Measurements from ENCODE around the gene TEAD3. TPM values are rescaled to one million over a fixed set of nuclear protein-coding genes. Genes with fewer than 3 reads are reported as not detected.

TEAD3 gene
- total and polyA plus RNA-seq, 4 donors = 15.0 to 20.7 (median 18.5) TPM

GRCh38 chr6:35522660-35523658 lies 26.1 kb upstream of the TEAD3 start:
- Histone ChIP-seq H3K9me3 (ENCODE audit: control insufficient read depth in 4 of 4, insufficient read depth in 3 of 4, low read length in 3 of 4) (no peaks in the 10 kb centered on the region), H3K27ac (ENCODE audit: low read depth in 1 of 2, low read length in 1 of 2) (no peak overlapping the region), H3K4me3 (no peak overlapping the region), H3K36me3 (ENCODE audit: control insufficient read depth in 4 of 4, insufficient read depth in 4 of 4, low read length in 4 of 4) (no peaks in the 10 kb centered on the region), H3K9ac (ENCODE audit: insufficient read depth in 1 of 2, low read length in 2 of 2) (peak overlapping the region in 1 of 2 donors; percentile 14), H3K4me1 (ENCODE audit: control insufficient read depth in 5 of 5, insufficient read depth in 5 of 5, low read length in 5 of 5) (no peaks in the 10 kb centered on the region), H3K27me3 (ENCODE audit: control insufficient read depth in 3 of 3, insufficient read depth in 3 of 3, low read length in 2 of 3) (no peaks in the 10 kb centered on the region)
- peak; percentile 89 for TF ChIP-seq CTCF (IDR thresholded peaks at IDR 0.05; ENCODE audit: control extremely low read depth, extremely low read depth)
- ATAC-seq (ENCODE audit: insufficient read depth, low FRiP score) (peak; percentile 93), DNase-seq (peak; percentile 61 to 76 (median 66))
- 30 to 32% methylated on average over 32 of the region's 32 CpGs for WGBS, 2 donors

GRCh38 chr6:35522151-35522550 lies 25.3 kb upstream of the TEAD3 start:
- no peaks in the 10 kb centered on the region for H3K27me3 ChIP-seq (ENCODE audit: control insufficient read depth in 3 of 3, insufficient read depth in 3 of 3, low read length in 2 of 3)
- TF ChIP-seq CTCF (IDR thresholded peaks at IDR 0.05; ENCODE audit: control extremely low read depth, extremely low read depth) = no peak
- H3K9me3 ChIP-seq (ENCODE audit: control insufficient read depth in 4 of 4, insufficient read depth in 3 of 4, low read length in 3 of 4) = no peaks in the 10 kb centered on the region
- no peaks in the 10 kb centered on the region for H3K36me3 ChIP-seq (ENCODE audit: control insufficient read depth in 4 of 4, insufficient read depth in 4 of 4, low read length in 4 of 4)
- H3K9ac ChIP-seq (ENCODE audit: insufficient read depth in 1 of 2, low read length in 2 of 2) = no peak overlapping the region
- H3K27ac ChIP-seq (ENCODE audit: low read depth in 1 of 2, low read length in 1 of 2) = no peak overlapping the region
- WGBS, 2 donors = 84 to 93% methylated on average over 12 of the region's 12 CpGs
- H3K4me3 ChIP-seq = no peak overlapping the region
- ATAC-seq (ENCODE audit: insufficient read depth, low FRiP score) = no peak
- DNase-seq = no peak
- H3K4me1 ChIP-seq (ENCODE audit: control insufficient read depth in 5 of 5, insufficient read depth in 5 of 5, low read length in 5 of 5) = no peaks in the 10 kb centered on the region

- Histone ChIP-seq H3K27me3 (ENCODE audit: control insufficient read depth in 3 of 3, insufficient read depth in 3 of 3, low read length in 2 of 3) (no peaks in the 10 kb centered on the region), H3K9me3 (ENCODE audit: control insufficient read depth in 4 of 4, insufficient read depth in 3 of 4, low read length in 3 of 4) (no peaks in the 10 kb centered on the region), H3K36me3 (ENCODE audit: control insufficient read depth in 4 of 4, insufficient read depth in 4 of 4, low read length in 4 of 4) (no peaks in the 10 kb centered on the region), H3K27ac (ENCODE audit: low read depth in 1 of 2, low read length in 1 of 2) (no peak overlapping the region), H3K4me3 (no peak overlapping the region), H3K9ac (ENCODE audit: insufficient read depth in 1 of 2, low read length in 2 of 2) (no peak overlapping the region), H3K4me1 (ENCODE audit: control insufficient read depth in 5 of 5, insufficient read depth in 5 of 5, low read length in 5 of 5) (no peaks in the 10 kb centered on the region)
- ATAC-seq (ENCODE audit: insufficient read depth, low FRiP score) (no peak), DNase-seq (no peak)
- 91 to 96% methylated on average over 4 of the region's 4 CpGs for WGBS, 2 donors
- TF ChIP-seq CTCF (IDR thresholded peaks at IDR 0.05; ENCODE audit: control extremely low read depth, extremely low read depth) = no peak
Observed at GRCh38 chr6:35521235-35521634, 24.4 kb upstream of the TEAD3 start.
